Measurements from ENCODE around the gene RASAL3. TPM values are rescaled to one million over a fixed set of nuclear protein-coding genes. Genes with fewer than 3 reads are reported as not detected.
A peak's percentile ranks its signal among the peaks of the same experiment; 100 is the strongest.
"Not testable (repeated sequence)": the region's sequence is repeated elsewhere in the genome, so short reads cannot be mapped to it uniquely, and the experiment has no call there.

Gene RASAL3
- total RNA-seq, 2 donors from 2014 or later: 2.8 to 4.3 TPM

- H3K4me3 ChIP-seq: no peak within 1 kb of the TSS
- intact Hi-C loops (cut with DNase I): no loop called here
- no peaks in the 10 kb centered on the region for H3K9me3 ChIP-seq
- H3K27ac ChIP-seq: peak within 1 kb of the TSS; percentile 58 to 76
- 55% methylated on average over 16 of the region's 16 CpGs for WGBS
- peak; percentile 86 for DNase-seq (ENCODE audit: low spot score)
- no peaks in the 10 kb centered on the region for H3K27me3 ChIP-seq (replicated peaks; ENCODE audit: insufficient read depth)
- H3K4me1 ChIP-seq (replicated peaks): peaks cover 9% of the 10 kb centered on the region
- TF ChIP-seq POLR2A (IDR thresholded peaks at IDR 0.05): no peak
- TF ChIP-seq CTCF (IDR thresholded peaks at IDR 0.05): peak; percentile 35 to 87 (median 75)
- TF ChIP-seq POLR2AphosphoS5 (IDR thresholded peaks at IDR 0.05): peak; percentile 84
- H3K36me3 ChIP-seq: no peaks in the 10 kb centered on the region
Measured at GRCh38 chr19:15479391-15480345, 15.3 kb upstream of the RASAL3 start, which contains the start of gene PGLYRP2. PGLYRP2 (minus strand) TSS chr19:15479501; CDS start chr19:15479371, 130 bp downstream.

GRCh38 chr19:15476325-15476724 lies 12.0 kb upstream of the RASAL3 start:
- Histone ChIP-seq H3K27me3 (replicated peaks; ENCODE audit: insufficient read depth) (no peaks in the 10 kb centered on the region), H3K9me3 (no peaks in the 10 kb centered on the region), H3K4me1 (replicated peaks) (peaks cover 9% of the 10 kb centered on the region), H3K27ac (no peak overlapping the region), H3K36me3 (no peaks in the 10 kb centered on the region), H3K4me3 (no peak overlapping the region)
- intact Hi-C loops (cut with DNase I): no loop called here
- no peak for TF ChIP-seq CTCF (IDR thresholded peaks at IDR 0.05)
- no peak for DNase-seq (ENCODE audit: low spot score)
- WGBS: 72% methylated on average over 5 of the region's 5 CpGs

GRCh38 chr19:15475611-15476010 lies 11.3 kb upstream of the RASAL3 start:
- Histone ChIP-seq H3K4me1 (replicated peaks) (peaks cover 9% of the 10 kb centered on the region), H3K9me3 (no peaks in the 10 kb centered on the region), H3K4me3 (no peak overlapping the region), H3K27ac (no peak overlapping the region), H3K27me3 (replicated peaks; ENCODE audit: insufficient read depth) (no peaks in the 10 kb centered on the region), H3K36me3 (no peaks in the 10 kb centered on the region)
- TF ChIP-seq CTCF (IDR thresholded peaks at IDR 0.05) (no peak), POLR2AphosphoS5 (IDR thresholded peaks at IDR 0.05) (no peak), POLR2A (IDR thresholded peaks at IDR 0.05) (no peak)
- WGBS: 95% methylated on average over 10 of the region's 10 CpGs
- intact Hi-C loops (cut with DNase I): no loop called here
- DNase-seq (ENCODE audit: low spot score): no peak

GRCh38 chr19:15475169-15475568 lies 10.8 kb upstream of the RASAL3 start:
- TF ChIP-seq CTCF (IDR thresholded peaks at IDR 0.05): no peak
- TF ChIP-seq POLR2AphosphoS5 (IDR thresholded peaks at IDR 0.05): no peak
- no peak for TF ChIP-seq POLR2A (IDR thresholded peaks at IDR 0.05)
- Histone ChIP-seq H3K9me3 (no peaks in the 10 kb centered on the region), H3K27me3 (replicated peaks; ENCODE audit: insufficient read depth) (no peaks in the 10 kb centered on the region), H3K4me3 (no peak overlapping the region), H3K4me1 (replicated peaks) (peaks cover 4% of the 10 kb centered on the region), H3K36me3 (no peaks in the 10 kb centered on the region), H3K27ac (no peak overlapping the region)
- 72% methylated on average over 4 of the region's 4 CpGs for WGBS
- intact Hi-C loops (cut with DNase I): no loop called here
- no peak for DNase-seq (ENCODE audit: low spot score)

- WGBS: 42% methylated on average over 4 of the region's 4 CpGs
Measured at GRCh38 chr19:15473821-15474220, 9.5 kb upstream of the RASAL3 start.

More at GRCh38 chr19:15473821-15474220, 9.5 kb upstream of the RASAL3 start:
- H3K4me1 ChIP-seq (replicated peaks); H3K36me3 ChIP-seq; H3K27me3 ChIP-seq (replicated peaks; ENCODE audit: insufficient read depth); DNase-seq (ENCODE audit: low spot score); H3K9me3 ChIP-seq; intact Hi-C loops (cut with DNase I); H3K4me3 ChIP-seq; H3K27ac ChIP-seq: not testable (repeated sequence)
